ENCODE results near the gene RSPH10B. TPM values are rescaled to one million over a fixed set of nuclear protein-coding genes. Genes with fewer than 3 reads are reported as not detected.
A peak's percentile ranks its signal among the peaks of the same experiment; 100 is the strongest.
"Not testable (repeated sequence)": the region's sequence is repeated elsewhere in the genome, so short reads cannot be mapped to it uniquely, and the experiment has no call there.

RSPH10B gene
- total RNA-seq: not detected
- long read RNA-seq: 0 reads

- DNase-seq; intact Hi-C loops (cut with DNase I, micrococcal nuclease): not testable (repeated sequence)
- ATAC-seq: peak; percentile 78
Observed at GRCh38 chr7:5970347-5970911, at the start of gene RSPH10B. TSS of gene RSPH10B (minus strand) at chr7:5970689. CDS start at chr7:5967116, 3,573 bp downstream.

GRCh38 chr7:6016653-6016966 lies 46.1 kb upstream of the RSPH10B start:
- ATAC-seq: no peak
- DNase-seq: no peak
- intact Hi-C loops (cut with DNase I, micrococcal nuclease): no loop called here

GRCh38 chr7:6015917-6016652 lies 45.6 kb upstream of the RSPH10B start:
- intact Hi-C loops (cut with DNase I, micrococcal nuclease): no loop called here
- peak; percentile 24 to 69 for DNase-seq
- ATAC-seq: no peak

- ATAC-seq (peak; percentile 72), DNase-seq (peak; percentile 58 to 75)
- intact Hi-C loops (cut with DNase I, micrococcal nuclease): no loop called here
Observed at GRCh38 chr7:6012355-6013104, 42.0 kb upstream of the RSPH10B start.

GRCh38 chr7:6011541-6011940 lies 41.1 kb upstream of the RSPH10B start:
- DNase-seq (no peak), ATAC-seq (no peak)
- intact Hi-C loops (cut with DNase I, micrococcal nuclease): no loop called here

- intact Hi-C loops (cut with DNase I, micrococcal nuclease); ATAC-seq; DNase-seq: not testable (repeated sequence)
Observed at GRCh38 chr7:6010370-6010769, 39.9 kb upstream of the RSPH10B start.

- DNase-seq: peak; percentile 99
- intact Hi-C loops (cut with DNase I, micrococcal nuclease): no loop called here
- peak; percentile 84 for ATAC-seq
Observed at GRCh38 chr7:6008668-6009611, 38.5 kb upstream of the RSPH10B start, which contains the start of the genes AIMP2 and PMS2. TSS of gene AIMP2 (plus strand) at chr7:6009272. CDS start at chr7:6009364, 92 bp downstream. TSS of gene PMS2 (minus strand) at chr7:6009049. CDS start at chr7:6009019, 30 bp downstream.

- DNase-seq; ATAC-seq; intact Hi-C loops (cut with DNase I, micrococcal nuclease): not testable (repeated sequence)
Observed at GRCh38 chr7:6007835-6008590, 37.5 kb upstream of the RSPH10B start.

- ATAC-seq (no peak), DNase-seq (no peak)
- intact Hi-C loops (cut with DNase I, micrococcal nuclease): no loop called here
Observed at GRCh38 chr7:6007386-6007785, 36.9 kb upstream of the RSPH10B start.

- intact Hi-C loops (cut with DNase I, micrococcal nuclease): no loop called here
- ATAC-seq (peak; percentile 85), DNase-seq (peak in 1 of 2 donors; percentile 68)
Observed at GRCh38 chr7:5997210-5997808, 26.8 kb upstream of the RSPH10B start.

- ATAC-seq; DNase-seq; intact Hi-C loops (cut with DNase I, micrococcal nuclease): not testable (repeated sequence)
Observed at GRCh38 chr7:5987061-5987460, 16.6 kb upstream of the RSPH10B start.

- intact Hi-C loops (cut with DNase I, micrococcal nuclease); DNase-seq: not testable (repeated sequence)
- peak; percentile 87 for ATAC-seq
Observed at GRCh38 chr7:5979680-5980314, 9.3 kb upstream of the RSPH10B start.

- DNase-seq; intact Hi-C loops (cut with DNase I, micrococcal nuclease); ATAC-seq: not testable (repeated sequence)
Observed at GRCh38 chr7:5973580-5973979, 3.1 kb upstream of the RSPH10B start.

GRCh38 chr7:5963810-5964209 lies 6.7 kb downstream of the RSPH10B start:
- ATAC-seq; intact Hi-C loops (cut with DNase I, micrococcal nuclease); DNase-seq: not testable (repeated sequence)

- ATAC-seq; intact Hi-C loops (cut with DNase I, micrococcal nuclease); DNase-seq: not testable (repeated sequence)
Observed at GRCh38 chr7:5963205-5963604, 7.3 kb downstream of the RSPH10B start.

GRCh38 chr7:5934945-5935450 lies 35.5 kb downstream of the RSPH10B start:
- ATAC-seq; intact Hi-C loops (cut with DNase I, micrococcal nuclease); DNase-seq: not testable (repeated sequence)
